H1 (cell line): ENCODE results near the gene NPFFR1. TPM values are rescaled to one million over a fixed set of nuclear protein-coding genes. Genes with fewer than 3 reads are reported as not detected.

ENCODE experiments used
- CTCF ChIA-PET: fragments of 300-600 bp; sonication (Branson Sonifier 250); formaldehyde crosslinking; loops from one replicate; lab custom pipeline; 2021; ENCODE audit not compliant: partially characterized antibody; lab: Charles Lee
- POLR2A ChIA-PET: fragments of 300-600 bp; sonication (Branson Sonifier 250); formaldehyde crosslinking; loops from one replicate; lab custom pipeline; 2021; ENCODE audit warnings: inconsistent platforms; ENCODE audit not compliant: partially characterized antibody; lab: Charles Lee
- DNase-seq, 2 experiments: peaks; one replicate each; pipeline versions ENCODE4 v3.0.0 to v3.0.0-alpha.2; 2010 to 2022; ENCODE audit warnings: low spot score in 2 of 2, low read depth in 1 of 2, mixed read lengths in 1 of 2
- FAIRE-seq: peaks from 2 replicates; lab custom pipeline; 2011; peaks lifted over from hg19 to GRCh38; lab: Jason Lieb, UNC
- H2AFZ ChIP-seq: 2 replicates; pipeline ENCODE4 v1.8.1; 2012; ENCODE audit warnings: low read length, inconsistent platforms
- H2AK5ac ChIP-seq: 2 replicates; pipeline ENCODE4 v1.6.1; 2013; ENCODE audit warnings: low read depth, low read length
- H2BK120ac ChIP-seq: replicated peaks from 2 replicates; pipeline ENCODE3; 2013; ENCODE audit warnings: low read depth, low read length, inconsistent platforms
- H2BK12ac ChIP-seq: 2 replicates; pipeline ENCODE4 v1.6.1; 2013; ENCODE audit warnings: low read depth, low read length
- H2BK15ac ChIP-seq: 2 replicates; pipeline ENCODE4 v1.6.1; 2013; ENCODE audit warnings: low read length
- H2BK20ac ChIP-seq: 2 replicates; pipeline ENCODE4 v1.6.1; 2013; ENCODE audit warnings: low read length
- H2BK5ac ChIP-seq: 2 replicates; pipeline ENCODE4 v1.6.1; 2013; ENCODE audit warnings: low read depth, low read length
- H3K14ac ChIP-seq: 2 replicates; pipeline ENCODE4 v1.6.1; 2013; ENCODE audit warnings: inconsistent platforms; ENCODE audit not compliant: insufficient read length
- H3K18ac ChIP-seq: 2 replicates; pipeline ENCODE4 v1.6.1; 2013; ENCODE audit warnings: low read length; ENCODE audit errors: extremely low read depth
- H3K23ac ChIP-seq: 2 replicates; pipeline ENCODE4 v1.6.1; 2013; ENCODE audit warnings: inconsistent platforms; ENCODE audit not compliant: insufficient read length
- H3K23me2 ChIP-seq: 2 replicates; pipeline ENCODE4 v1.6.1; 2013; ENCODE audit warnings: low read depth, low read length
- H3K27ac ChIP-seq: 2 replicates; pipeline ENCODE4 v1.6.1; 2011; ENCODE audit warnings: low read depth, low read length, inconsistent platforms
- H3K27me3 ChIP-seq, 4 experiments: replicated peaks in 1 of 4; 1 replicate in 1 of 4; 2 replicates in 3 of 4; pipeline versions ENCODE4 v1.6.1 to v1.8.1; 2011 to 2013; ENCODE audit warnings: low read length in 3 of 4, mild to moderate bottlenecking in 3 of 4, inconsistent platforms in 2 of 4, mixed read lengths in 2 of 4, moderate library complexity in 1 of 4; ENCODE audit not compliant: control insufficient read depth in 3 of 4, insufficient read depth in 3 of 4; ENCODE audit errors: extremely low read depth in 1 of 4
- H3K36me3 ChIP-seq, 4 experiments: 2 replicates each; pipeline versions ENCODE4 v1.6.1 to v1.8.1; 2011 to 2013; ENCODE audit warnings: mild to moderate bottlenecking in 4 of 4, low read length in 3 of 4, moderate library complexity in 2 of 4, control low read depth in 1 of 4, inconsistent platforms in 1 of 4; ENCODE audit not compliant: insufficient read depth in 4 of 4, control insufficient read depth in 2 of 4
- H3K4ac ChIP-seq: replicated peaks from 2 replicates; pipeline ENCODE3; 2013; ENCODE audit warnings: low read length, low read depth, mixed read lengths, inconsistent platforms; ENCODE audit not compliant: insufficient read length
- H3K4me1 ChIP-seq, 4 experiments: replicated peaks in 1 of 4; 1 replicate in 1 of 4; 2 replicates in 3 of 4; pipeline versions ENCODE4 v1.6.1 to v1.8.1; 2011 to 2013; ENCODE audit warnings: low read length in 3 of 4, inconsistent platforms in 2 of 4, mixed read lengths in 1 of 4; ENCODE audit not compliant: insufficient read depth in 4 of 4, control insufficient read depth in 3 of 4
- H3K4me2 ChIP-seq, 2 experiments: 2 replicates each; pipeline versions ENCODE4 v1.6.1 to v1.8.1; 2011 to 2013; ENCODE audit warnings: low read depth in 2 of 2, low read length in 2 of 2, control low read depth in 1 of 2, inconsistent platforms in 1 of 2, mild to moderate bottlenecking in 1 of 2; ENCODE audit not compliant: insufficient read depth in 1 of 2
- H3K4me3 ChIP-seq, 4 experiments: fragments of 200-600, 300-600 bp in 1 of 4; sonication (generic), shearing (Covaris generic), sonication (Bioruptor Twin) in 1 of 4; 2 replicates each; pipeline versions ENCODE4 v1.5.1 to v1.8.1; 2011 to 2016; ENCODE audit warnings: low read length in 4 of 4, low read depth in 3 of 4, control low read depth in 2 of 4, inconsistent platforms in 2 of 4, mild to moderate bottlenecking in 2 of 4, mixed read lengths in 1 of 4, moderate library complexity in 1 of 4; ENCODE audit not compliant: insufficient read depth in 2 of 4; ENCODE audit errors: extremely low read depth in 1 of 4
- H3K56ac ChIP-seq: replicated peaks from 2 replicates; pipeline ENCODE3; 2013; ENCODE audit warnings: low read depth, mild to moderate bottlenecking, mixed read lengths, low read length, inconsistent platforms; ENCODE audit not compliant: insufficient read length
- H3K79me1 ChIP-seq: 2 replicates; pipeline ENCODE4 v1.6.1; 2013; ENCODE audit warnings: low read depth, low read length, control low read depth
- H3K79me2 ChIP-seq, 2 experiments: 2 replicates each; pipeline versions ENCODE4 v1.6.1 to v1.8.1; 2012 to 2013; ENCODE audit warnings: low read length in 2 of 2, mild to moderate bottlenecking in 2 of 2, inconsistent platforms in 1 of 2; ENCODE audit not compliant: insufficient read depth in 2 of 2, control insufficient read depth in 1 of 2
- H3K9ac ChIP-seq, 4 experiments: replicated peaks in 1 of 4; 1 replicate in 1 of 4; 2 replicates in 3 of 4; pipeline versions ENCODE4 v1.6.1 to v1.8.1; 2011 to 2013; ENCODE audit warnings: low read depth in 3 of 4, low read length in 3 of 4, control low read depth in 2 of 4, mild to moderate bottlenecking in 2 of 4, moderate library complexity in 2 of 4, inconsistent platforms in 1 of 4; ENCODE audit errors: extremely low read depth in 1 of 4
- H3K9me3 ChIP-seq, 2 experiments: 2 replicates each; pipeline versions ENCODE4 v1.6.1 to v1.8.1; 2012 to 2013; ENCODE audit warnings: mild to moderate bottlenecking in 2 of 2, moderate library complexity in 2 of 2, control low read depth in 1 of 2, inconsistent platforms in 1 of 2, low read depth in 1 of 2, low read length in 1 of 2, mixed read lengths in 1 of 2; ENCODE audit not compliant: insufficient read depth in 2 of 2
- H4K20me1 ChIP-seq, 2 experiments: replicated peaks in 1 of 2; 2 replicates each; pipeline versions ENCODE3 to v1.8.1; 2011 to 2013; ENCODE audit warnings: inconsistent platforms in 2 of 2, low read length in 2 of 2, mild to moderate bottlenecking in 1 of 2; ENCODE audit not compliant: insufficient read depth in 2 of 2, control insufficient read depth in 1 of 2
- H4K5ac ChIP-seq: 2 replicates; pipeline ENCODE4 v1.6.1; 2013; ENCODE audit warnings: low read length, low read depth, mixed read lengths, inconsistent platforms; ENCODE audit not compliant: insufficient read length
- H4K8ac ChIP-seq: 2 replicates; pipeline ENCODE4 v1.8.0; 2013; ENCODE audit warnings: mild to moderate bottlenecking, moderate library complexity, low read length, inconsistent platforms; ENCODE audit not compliant: insufficient read depth; ENCODE audit errors: extremely low read depth
- H4K91ac ChIP-seq: replicated peaks from 2 replicates; pipeline ENCODE3; 2013; ENCODE audit warnings: low read length, mixed read lengths, inconsistent platforms; ENCODE audit not compliant: insufficient read length
- ATF3 ChIP-seq: IDR thresholded peaks from 2 replicates; pipeline ENCODE4 v1.6.1; 2011; ENCODE audit warnings: low read depth, mild to moderate bottlenecking, low read length; ENCODE audit not compliant: insufficient read depth
- HDAC6 ChIP-seq: IDR thresholded peaks from one replicate; pipeline ENCODE4 v1.7.1; 2012; ENCODE audit warnings: low read depth, mild to moderate bottlenecking, inconsistent platforms, low read length, moderate library complexity
- PHF8 ChIP-seq: fragments of 200-600 bp; sonication (generic); conservative IDR thresholded peaks from 2 replicates; pipeline ENCODE4 v1.7.1; 2012; ENCODE audit warnings: low read depth, mild to moderate bottlenecking, inconsistent platforms, low read length, moderate library complexity
- SAP30 ChIP-seq: fragments of 300-600 bp; sonication (generic); IDR thresholded peaks from 2 replicates; pipeline ENCODE4 v1.7.1; 2012; ENCODE audit warnings: low read length, moderate library complexity, mild to moderate bottlenecking, inconsistent platforms; ENCODE audit not compliant: insufficient read depth, insufficient replicate concordance
- SP4 ChIP-seq: IDR thresholded peaks from 2 replicates; pipeline ENCODE4 v1.6.1; 2012; ENCODE audit warnings: low read length, inconsistent platforms
- ZNF274 ChIP-seq: IDR thresholded peaks from 2 replicates; pipeline ENCODE4 v1.7.0; 2012; ENCODE audit warnings: low read length, borderline replicate concordance; ENCODE audit errors: extremely low read depth
- WGBS, 2 experiments: shearing (Covaris generic) in 1 of 2; methylation state at CpG; one replicate each; pipeline versions ENCODE4 v1.1.6 to v1.1.7; 2013 to 2015; ENCODE audit warnings: low lambda C conversion rate in 2 of 2, mixed read lengths in 2 of 2, inconsistent platforms in 1 of 2, low coverage in 1 of 2, missing lambda C conversion rate in 1 of 2; ENCODE audit not compliant: insufficient replicate concordance in 2 of 2, insufficient coverage in 1 of 2, insufficient read length in 1 of 2; ENCODE audit errors: extremely low coverage in 1 of 2, missing lambda C conversion rate in 1 of 2; 5-methylcytosine and 5-hydroxymethylcytosine counted together
- polyA plus RNA-seq, 7 experiments: library from polyadenylated mRNA; depleted of rRNA in 3 of 7; stranded (reverse) in 5 of 7; unstranded in 2 of 7; fragments of >200 nt in 5 of 7; fragments of 200-250 nt in 2 of 7; gene quantifications; 1 replicate in 5 of 7; 2 replicates in 1 of 7; 4 replicates in 1 of 7; pipeline versions ENCODE4 v1.2.1 to v1.2.3, GENCODE V29; 2011 to 2013; ENCODE audit warnings: missing spikeins in 2 of 7, mixed read lengths in 2 of 7
- total RNA-seq: library from RNA; stranded (reverse); fragmentation: NEBNext Ultra II Directional; extraction: Animal tissue kit (Norgen Biotek cat#: 25700); gene quantifications from 2 replicates; pipeline ENCODE4 v1.2.1, GENCODE V29; 2021

NPFFR1 gene
- total and polyA plus RNA-seq, 2 of the 8 experiments (the other 6 are each of a cell fraction or from before 2014, with no cell fraction given), result 0.02 to 0.06 TPM

GRCh38 chr10:70221030-70221429, 62.8 kb downstream of the NPFFR1 start:
- Histone ChIP-seq H3K9ac (no peak overlapping the region), H2BK120ac (no peak overlapping the region), H2BK20ac (no peak overlapping the region), H3K4me3 (no peak overlapping the region), H3K4ac (no peak overlapping the region), H2BK12ac (no peak overlapping the region), H3K23me2 (no peaks in the 10 kb centered on the region), H4K8ac (no peak overlapping the region), H4K91ac (no peak overlapping the region), H3K79me1 (no peaks in the 10 kb centered on the region; the same call in none of the 2 replicates), H3K18ac (no peak overlapping the region), H3K4me2 (no peak overlapping the region), H3K36me3 (peaks cover 3 to 21% (median 4%) of the 10 kb centered on the region in 4 experiments; a peak in 5 of 8 replicates), H4K20me1 (peaks cover 0 to 2% of the 10 kb centered on the region in 2 experiments), H3K9me3 (no peaks in the 10 kb centered on the region), H3K27ac (no peak overlapping the region), H4K5ac (no peak overlapping the region), H3K27me3 (no peaks in the 10 kb centered on the region), H3K56ac (no peak overlapping the region), H2AFZ (no peak overlapping the region), H3K4me1 (no peaks in the 10 kb centered on the region), H2BK5ac (no peak overlapping the region), H3K23ac (no peak overlapping the region), H2AK5ac (no peak overlapping the region), H2BK15ac (no peak overlapping the region), H3K79me2 (peaks cover 0 to 5% of the 10 kb centered on the region in 2 experiments; a peak in 1 of 4 replicates), H3K14ac (no peak overlapping the region)
- POLR2A ChIA-PET, result no interaction called here
- TF ChIP-seq PHF8 (no peak), SP4 (no peak), SAP30 (no peak), HDAC6 (no peak), ZNF274 (no peak), ATF3 (no peak)
- DNase-seq (no peak), FAIRE-seq (no peak)
- CTCF ChIA-PET, result interaction anchor here (0.8 to 10.1 kb wide), 36 partner anchors 9 to 239 kb away, joined by 3 to 157 read pairs (median 5); partner anchors contain the start of genes PPA1 and TYSND1
- WGBS, 2 experiments, result 87% methylated on average over 1 of the region's 1 CpG; no CpG with 5 or more reads in 1 of the 2 experiments
